Left lung (tissue), 10 donors: ENCODE data around the gene UCP3. TPM values are rescaled to one million over a fixed set of nuclear protein-coding genes. Genes with fewer than 3 reads are reported as not detected.

Experiments
- ATAC-seq: fragments of 200-7000 bp; cut with Tn5 transposase; one replicate; pipeline ENCODE4 v1.9.1; 2020; ENCODE audit warnings: moderate library complexity
- DNase-seq, 4 donors: peaks; one replicate each; pipeline ENCODE4 v3.0.0-alpha.2; 2013 to 2020
- H3K27ac ChIP-seq, 2 donors: fragments of 200-600 bp; sonication (generic) in 1 of 2; one replicate each; pipeline versions ENCODE4 v1.5.0 to v1.8.0; 2020 to 2021
- H3K27me3 ChIP-seq, 2 donors: fragments of 200-600 bp; sonication (generic) in 1 of 2; one replicate each; pipeline versions ENCODE4 v1.5.0 to v1.8.0; 2020 to 2021
- H3K36me3 ChIP-seq, 2 donors: fragments of 200-600 bp; sonication (generic) in 1 of 2; one replicate each; pipeline versions ENCODE4 v1.5.0 to v1.8.0; 2020 to 2021
- H3K4me1 ChIP-seq, 2 donors: fragments of 200-600 bp; one replicate each; pipeline ENCODE4 v1.8.0; 2021
- H3K4me3 ChIP-seq, 2 donors: fragments of 200-600 bp; sonication (generic) in 1 of 2; one replicate each; pipeline versions ENCODE4 v1.5.0 to v1.8.0; 2020 to 2021; ENCODE audit warnings: mild to moderate bottlenecking in 1 of 2
- H3K9me3 ChIP-seq, 2 donors: fragments of 200-600 bp; sonication (generic) in 1 of 2; one replicate each; pipeline versions ENCODE4 v1.5.0 to v1.8.0; 2020 to 2021
- CTCF ChIP-seq, 2 donors: fragments of 200-600 bp; sonication (generic) in 1 of 2; IDR thresholded peaks; one replicate each; pipeline versions ENCODE4 v1.5.0 to v1.8.0; 2021; ENCODE audit warnings: antibody characterized with exemption in 2 of 2
- intact Hi-C, 2 donors: fragments of 100-400 bp; cut with DNase I; formaldehyde crosslinking; loops; one replicate each; pipeline versions ENCODE4 v1.11.2 to v1.14.2; 2022
- polyA plus RNA-seq, 6 donors: library from polyadenylated mRNA; unstranded; fragments of 120-200 nt; gene quantifications; one replicate each; pipeline ENCODE4 v1.2.1, GENCODE V29; 2013; ENCODE audit not compliant: insufficient read length in 6 of 6
- total RNA-seq, 2 donors: library from RNA; stranded (reverse); fragmentation: NEBNext Ultra II Directional; extraction: Animal tissue kit (Norgen Biotek cat#: 25700); gene quantifications; one replicate each; pipeline ENCODE4 v1.2.1, GENCODE V29; 2021
- donor health status: DM: no; HTN: yes; CAD: no.
- donor health status: DM: no; HTN: no; CAD: no.

The UCP3 gene
- total and polyA plus RNA-seq, 8 donors = 1.0 to 5.2 (median 3.6) TPM

GRCh38 chr11:74013141-74013540 is 4.3 kb upstream of the UCP3 start:
- intact Hi-C loops = no loop called here
- Histone ChIP-seq H3K36me3 (peaks cover 0 to 30% of the 10 kb centered on the region in 2 donors), H3K27ac (no peak overlapping the region), H3K4me3 (no peak overlapping the region), H3K9me3 (no peaks in the 10 kb centered on the region), H3K27me3 (no peaks in the 10 kb centered on the region), H3K4me1 (peaks cover 0 to 17% of the 10 kb centered on the region in 2 donors)
- TF ChIP-seq CTCF (IDR thresholded peaks at IDR 0.05) = no peak
- ATAC-seq = no peak
- DNase-seq = peak in 1 of 4 donors; percentile 28

- intact Hi-C loops = no loop called here
- no peaks in the 10 kb centered on the region for H3K27me3 ChIP-seq
- no peak for ATAC-seq
- H3K36me3 ChIP-seq = peaks cover 0 to 24% of the 10 kb centered on the region in 2 donors
- no peak for DNase-seq
- no peak overlapping the region for H3K4me3 ChIP-seq
- peaks cover 0 to 8% of the 10 kb centered on the region in 2 donors for H3K4me1 ChIP-seq
- no peak for TF ChIP-seq CTCF (IDR thresholded peaks at IDR 0.05)
- H3K9me3 ChIP-seq = no peaks in the 10 kb centered on the region
- H3K27ac ChIP-seq = no peak overlapping the region
These were observed 3.4 kb upstream of the UCP3 start for GRCh38 chr11:74012074-74012809.

- Histone ChIP-seq H3K4me3 (no peak overlapping the region), H3K4me1 (peaks cover 0 to 4% of the 10 kb centered on the region in 2 donors), H3K27me3 (no peaks in the 10 kb centered on the region), H3K36me3 (peaks cover 0 to 19% of the 10 kb centered on the region in 2 donors), H3K27ac (no peak overlapping the region), H3K9me3 (no peaks in the 10 kb centered on the region)
- DNase-seq (no peak), ATAC-seq (peak; percentile 17)
- intact Hi-C loops = no loop called here
- TF ChIP-seq CTCF (IDR thresholded peaks at IDR 0.05) = no peak
These were observed 2.6 kb upstream of the UCP3 start for GRCh38 chr11:74011360-74012073.

GRCh38 chr11:74010306-74011300 is 1.7 kb upstream of the UCP3 start:
- Histone ChIP-seq H3K4me1 (peaks cover 0 to 4% of the 10 kb centered on the region in 2 donors), H3K27ac (no peak overlapping the region), H3K4me3 (no peak overlapping the region), H3K9me3 (no peaks in the 10 kb centered on the region), H3K27me3 (no peaks in the 10 kb centered on the region), H3K36me3 (peaks cover 0 to 13% of the 10 kb centered on the region in 2 donors)
- intact Hi-C loops = no loop called here
- no peak for TF ChIP-seq CTCF (IDR thresholded peaks at IDR 0.05)
- ATAC-seq (no peak), DNase-seq (no peak)
